H9 (cell line): ENCODE measurements around the gene GPR157. TPM values are rescaled to one million over a fixed set of nuclear protein-coding genes. Genes with fewer than 3 reads are reported as not detected.

ENCODE experiments used
- DNase-seq: peaks from one replicate; pipeline ENCODE4 v3.0.0-alpha.2; 2017
- H2AFZ ChIP-seq: one replicate; pipeline ENCODE4 v1.6.1; 2013; ENCODE audit warnings: mild to moderate bottlenecking, low read length, control low read depth, moderate library complexity
- H2AK5ac ChIP-seq: 2 replicates; pipeline ENCODE4 v1.6.1; 2013; ENCODE audit warnings: low read length, control low read depth, mixed read lengths; ENCODE audit not compliant: insufficient read length
- H2BK120ac ChIP-seq: one replicate; pipeline ENCODE4 v1.6.1; 2013; ENCODE audit warnings: low read depth, mild to moderate bottlenecking, low read length, control low read depth, inconsistent platforms; ENCODE audit not compliant: poor library complexity, severe bottlenecking
- H2BK12ac ChIP-seq: 2 replicates; pipeline ENCODE4 v1.6.1; 2013; ENCODE audit warnings: low read length, control low read depth, mixed read lengths, low read depth; ENCODE audit not compliant: insufficient read length
- H2BK15ac ChIP-seq: 2 replicates; pipeline ENCODE4 v1.6.1; 2013; ENCODE audit warnings: low read depth, low read length, control low read depth
- H2BK20ac ChIP-seq: one replicate; pipeline ENCODE4 v1.6.1; 2013; ENCODE audit warnings: low read depth, mild to moderate bottlenecking, low read length, control low read depth, inconsistent platforms; ENCODE audit not compliant: poor library complexity, severe bottlenecking
- H2BK5ac ChIP-seq: 2 replicates; pipeline ENCODE4 v1.6.1; 2013; ENCODE audit warnings: low read length, control low read depth, mixed read lengths; ENCODE audit not compliant: insufficient read length
- H3K14ac ChIP-seq: 2 replicates; pipeline ENCODE4 v1.6.1; 2013; ENCODE audit warnings: low read length, control low read depth; ENCODE audit not compliant: insufficient read depth
- H3K18ac ChIP-seq: 2 replicates; pipeline ENCODE4 v1.6.1; 2013; ENCODE audit warnings: low read depth, mild to moderate bottlenecking, mixed read lengths, low read length, control low read depth; ENCODE audit not compliant: insufficient read length
- H3K23ac ChIP-seq: 2 replicates; pipeline ENCODE4 v1.6.1; 2013; ENCODE audit warnings: low read length, control low read depth, mixed read lengths, low read depth; ENCODE audit not compliant: insufficient read length
- H3K23me2 ChIP-seq: 2 replicates; pipeline ENCODE4 v1.6.1; 2013; ENCODE audit warnings: low read depth, mild to moderate bottlenecking, mixed read lengths, low read length, control low read depth; ENCODE audit not compliant: insufficient read length, poor library complexity, severe bottlenecking
- H3K27ac ChIP-seq: 2 replicates; pipeline ENCODE4 v1.5.1; 2013; ENCODE audit warnings: low read length, control low read depth, mixed read lengths, low read depth; ENCODE audit not compliant: insufficient read length
- H3K27me3 ChIP-seq: 2 replicates; pipeline ENCODE4 v1.6.1; 2013; ENCODE audit warnings: low read length, control low read depth, inconsistent platforms; ENCODE audit not compliant: insufficient read depth
- H3K4ac ChIP-seq: 2 replicates; pipeline ENCODE4 v1.6.1; 2013; ENCODE audit warnings: low read depth, mild to moderate bottlenecking, control low read depth, inconsistent platforms, low read length, moderate library complexity
- H3K4me1 ChIP-seq: 2 replicates; pipeline ENCODE4 v1.6.1; 2013; ENCODE audit warnings: low read length, control low read depth, inconsistent platforms; ENCODE audit not compliant: insufficient read depth
- H3K4me2 ChIP-seq: 2 replicates; pipeline ENCODE4 v1.6.1; 2013; ENCODE audit warnings: low read length, control low read depth, mixed read lengths; ENCODE audit not compliant: insufficient read length, insufficient read depth
- H3K56ac ChIP-seq: 2 replicates; pipeline ENCODE4 v1.6.1; 2013; ENCODE audit warnings: low read depth, mild to moderate bottlenecking, mixed read lengths, low read length, control low read depth; ENCODE audit not compliant: insufficient read length
- H3K79me1 ChIP-seq: 2 replicates; pipeline ENCODE4 v1.6.1; 2013; ENCODE audit warnings: low read depth, mild to moderate bottlenecking, moderate library complexity, low read length, control low read depth, inconsistent platforms; ENCODE audit not compliant: insufficient read depth, poor library complexity, severe bottlenecking
- H3K79me2 ChIP-seq: 2 replicates; pipeline ENCODE4 v1.6.1; 2013; ENCODE audit warnings: low read length, control low read depth, inconsistent platforms; ENCODE audit not compliant: insufficient read depth
- H3K9ac ChIP-seq: 2 replicates; pipeline ENCODE4 v1.6.1; 2013; ENCODE audit warnings: low read length, control low read depth, mixed read lengths; ENCODE audit not compliant: insufficient read length; ENCODE audit errors: extremely low read depth
- H3K9me3 ChIP-seq: one replicate; pipeline ENCODE4 v1.6.1; 2013; ENCODE audit warnings: low read depth, low read length, inconsistent platforms; ENCODE audit not compliant: control insufficient read depth
- H3T11ph ChIP-seq: one replicate; pipeline ENCODE4 v1.6.1; 2013; ENCODE audit warnings: mild to moderate bottlenecking, low read length, control low read depth, inconsistent platforms
- H4K20me1 ChIP-seq: one replicate; pipeline ENCODE4 v1.6.1; 2013; ENCODE audit not compliant: control insufficient read depth, insufficient read length, insufficient read depth
- H4K5ac ChIP-seq: 2 replicates; pipeline ENCODE4 v1.6.1; 2013; ENCODE audit warnings: low read depth, mild to moderate bottlenecking, mixed read lengths, low read length, control low read depth; ENCODE audit not compliant: insufficient read length
- H4K8ac ChIP-seq: replicated peaks from 2 replicates; pipeline ENCODE4 v1.6.1; 2013; ENCODE audit warnings: low read length, control low read depth, mixed read lengths, low read depth; ENCODE audit not compliant: insufficient read length
- H4K91ac ChIP-seq: 2 replicates; pipeline ENCODE4 v1.6.1; 2013; ENCODE audit warnings: low read depth, mild to moderate bottlenecking, moderate library complexity, mixed read lengths, low read length, control low read depth; ENCODE audit not compliant: insufficient read length
- H3K27ac Mint-ChIP-seq, 3 experiments: 2 replicates in 2 of 3; 3 replicates in 1 of 3; pipeline ENCODE4 v1.8.0; 2020 to 2021; ENCODE audit warnings: mixed read lengths in 3 of 3, mild to moderate bottlenecking in 1 of 3, moderate library complexity in 1 of 3
- H3K27me3 Mint-ChIP-seq: 2 replicates; pipeline ENCODE4 v1.8.0; 2021; ENCODE audit warnings: low read depth, mild to moderate bottlenecking, moderate library complexity, mixed read lengths
- H3K36me3 Mint-ChIP-seq, 3 experiments: 2 replicates in 2 of 3; 3 replicates in 1 of 3; pipeline ENCODE4 v1.8.0; 2020 to 2021; ENCODE audit warnings: low read depth in 3 of 3, mixed read lengths in 3 of 3; ENCODE audit not compliant: insufficient read depth in 1 of 3
- H3K4me1 Mint-ChIP-seq, 2 experiments: 2 replicates each; pipeline ENCODE4 v1.8.0; 2020; ENCODE audit warnings: mixed read lengths in 2 of 2
- H3K4me3 Mint-ChIP-seq, 2 experiments: 2 replicates in 1 of 2; 3 replicates in 1 of 2; pipeline ENCODE4 v1.8.0; 2020 to 2021; ENCODE audit warnings: mild to moderate bottlenecking in 2 of 2, mixed read lengths in 2 of 2, moderate library complexity in 1 of 2
- H3K9me3 Mint-ChIP-seq, 2 experiments: 2 replicates in 1 of 2; 3 replicates in 1 of 2; pipeline ENCODE4 v1.8.0; 2020; ENCODE audit warnings: mild to moderate bottlenecking in 2 of 2, mixed read lengths in 2 of 2, moderate library complexity in 1 of 2
- WGBS: extraction: QIAGEN DNeasy Blood & Tissue Kit; methylation state at CpG from one replicate; pipeline ENCODE4 v1.1.7; 2013; ENCODE audit warnings: missing lambda C conversion rate, low lambda C conversion rate, mixed read lengths; ENCODE audit not compliant: insufficient read length; ENCODE audit errors: extremely low coverage; 5-methylcytosine and 5-hydroxymethylcytosine counted together
- total RNA-seq: library from RNA; stranded (reverse); gene quantifications from 2 replicates; pipeline ENCODE4 v1.2.1, GENCODE V29; 2021
- TF ChIP-seq, protein P1 (sequence below): fragments of 200-600 bp; sonication (generic); conservative IDR thresholded peaks from 3 replicates; pipeline ENCODE4 v1.8.0; 2021; ENCODE audit warnings: antibody characterized with exemption, mild to moderate bottlenecking

Gene GPR157
- total RNA-seq, 1 experiment from 2014 or later = 3.8 TPM

- Histone ChIP-seq H3K9ac (no peak overlapping the region), H4K91ac (no peak overlapping the region), H3K56ac (no peak overlapping the region), H3K79me1 (no peaks in the 10 kb centered on the region), H2BK15ac (no peak overlapping the region), H3T11ph (no peak overlapping the region), H2BK120ac (no peak overlapping the region), H3K4ac (no peak overlapping the region), H3K79me2 (no peaks in the 10 kb centered on the region), H2BK20ac (no peak overlapping the region), H2AFZ (no peak overlapping the region), H3K27me3 (no peaks in the 10 kb centered on the region), H3K23me2 (no peaks in the 10 kb centered on the region), H4K20me1 (no peaks in the 10 kb centered on the region), H3K18ac (no peak overlapping the region), H3K4me2 (no peak overlapping the region), H3K27ac (no peak overlapping the region), H3K9me3 (no peaks in the 10 kb centered on the region), H2BK5ac (no peak overlapping the region), H4K8ac (no peak overlapping the region), H2BK12ac (no peak overlapping the region), H4K5ac (no peak overlapping the region), H3K4me1 (no peaks in the 10 kb centered on the region), H3K14ac (no peak overlapping the region), H2AK5ac (no peak overlapping the region), H3K23ac (no peak overlapping the region)
- no peaks in the 10 kb centered on the region for H3K9me3 Mint-ChIP-seq
- no peak for DNase-seq
- no peaks in the 10 kb centered on the region for H3K27me3 Mint-ChIP-seq
- no peaks in the 10 kb centered on the region for H3K36me3 Mint-ChIP-seq
- H3K27ac Mint-ChIP-seq = peak overlapping the region in 1 of 3 experiments; percentile 1; a peak in 2 of 7 replicates
- no CpG with 5 or more reads among the region's 7 CpGs for WGBS
- H3K4me1 Mint-ChIP-seq = peaks cover 2 to 9% of the 10 kb centered on the region in 2 experiments; a peak in 3 of 4 replicates
- TF ChIP-seq, protein P1, sequence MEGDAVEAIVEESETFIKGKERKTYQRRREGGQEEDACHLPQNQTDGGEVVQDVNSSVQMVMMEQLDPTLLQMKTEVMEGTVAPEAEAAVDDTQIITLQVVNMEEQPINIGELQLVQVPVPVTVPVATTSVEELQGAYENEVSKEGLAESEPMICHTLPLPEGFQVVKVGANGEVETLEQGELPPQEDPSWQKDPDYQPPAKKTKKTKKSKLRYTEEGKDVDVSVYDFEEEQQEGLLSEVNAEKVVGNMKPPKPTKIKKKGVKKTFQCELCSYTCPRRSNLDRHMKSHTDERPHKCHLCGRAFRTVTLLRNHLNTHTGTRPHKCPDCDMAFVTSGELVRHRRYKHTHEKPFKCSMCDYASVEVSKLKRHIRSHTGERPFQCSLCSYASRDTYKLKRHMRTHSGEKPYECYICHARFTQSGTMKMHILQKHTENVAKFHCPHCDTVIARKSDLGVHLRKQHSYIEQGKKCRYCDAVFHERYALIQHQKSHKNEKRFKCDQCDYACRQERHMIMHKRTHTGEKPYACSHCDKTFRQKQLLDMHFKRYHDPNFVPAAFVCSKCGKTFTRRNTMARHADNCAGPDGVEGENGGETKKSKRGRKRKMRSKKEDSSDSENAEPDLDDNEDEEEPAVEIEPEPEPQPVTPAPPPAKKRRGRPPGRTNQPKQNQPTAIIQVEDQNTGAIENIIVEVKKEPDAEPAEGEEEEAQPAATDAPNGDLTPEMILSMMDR = no peak
- H3K4me3 Mint-ChIP-seq = no peak overlapping the region
Observed at GRCh38 chr1:9118186-9118585, 10.7 kb downstream of the GPR157 start.
